HUES6 (cell line): ENCODE measurements around the gene APOBEC2.

ENCODE experiments used
- H3K27ac ChIP-seq: 2 replicates; pipeline ENCODE4 v1.7.0; 2013; ENCODE audit warnings: low read depth, mild to moderate bottlenecking, low read length, inconsistent platforms
- H3K27me3 ChIP-seq: 2 replicates; pipeline ENCODE4 v1.6.1; 2013; ENCODE audit warnings: low read length; ENCODE audit not compliant: control insufficient read depth, insufficient read depth
- H3K36me3 ChIP-seq: 2 replicates; pipeline ENCODE4 v1.6.1; 2013; ENCODE audit warnings: low read length; ENCODE audit not compliant: control insufficient read depth, insufficient read depth
- H3K4me1 ChIP-seq: 2 replicates; pipeline ENCODE4 v1.6.1; 2013; ENCODE audit warnings: low read length; ENCODE audit not compliant: control insufficient read depth, insufficient read depth
- H3K4me3 ChIP-seq: 2 replicates; pipeline ENCODE4 v1.5.1; 2013; ENCODE audit warnings: low read depth, low read length
- H3K9ac ChIP-seq: one replicate; pipeline ENCODE4 v1.6.1; 2013; ENCODE audit warnings: mild to moderate bottlenecking, low read length
- H3K9me3 ChIP-seq: 2 replicates; pipeline ENCODE4 v1.6.1; 2013; ENCODE audit warnings: low read depth, low read length; ENCODE audit not compliant: control insufficient read depth, insufficient read depth

APOBEC2 gene

GRCh38 chr6:41037107-41037900, 15.7 kb upstream of the APOBEC2 start:
- Histone ChIP-seq H3K4me1 (peaks cover 26% of the 10 kb centered on the region), H3K27me3 (no peaks in the 10 kb centered on the region)

GRCh38 chr6:41038205-41038604, 14.8 kb upstream of the APOBEC2 start:
- Histone ChIP-seq H3K9ac (no peak overlapping the region), H3K27ac (no peak overlapping the region), H3K4me3 (no peak overlapping the region), H3K4me1 (peaks cover 26% of the 10 kb centered on the region), H3K27me3 (no peaks in the 10 kb centered on the region), H3K9me3 (no peaks in the 10 kb centered on the region), H3K36me3 (no peaks in the 10 kb centered on the region)

More at GRCh38 chr6:41037107-41037900, 15.7 kb upstream of the APOBEC2 start:
- H3K9ac ChIP-seq = no peak overlapping the region
- H3K9me3 ChIP-seq = no peaks in the 10 kb centered on the region
- H3K4me3 ChIP-seq = no peak overlapping the region
- H3K36me3 ChIP-seq = no peaks in the 10 kb centered on the region
- H3K27ac ChIP-seq = no peak overlapping the region

- Histone ChIP-seq H3K9ac (no peak within 1 kb of the TSS), H3K4me1 (peaks cover 26% of the 10 kb centered on the region)
Measured at GRCh38 chr6:41039060-41039998, 13.7 kb upstream of the APOBEC2 start, which contains the start of gene UNC5CL. Gene UNC5CL, minus strand, starts transcription at chr6:41039221. Its CDS starts 4,147 bp downstream, at chr6:41035074.

GRCh38 chr6:41040101-41040939, 12.7 kb upstream of the APOBEC2 start:
- Histone ChIP-seq H3K9ac (no peak overlapping the region), H3K9me3 (no peaks in the 10 kb centered on the region), H3K4me1 (peaks cover 26% of the 10 kb centered on the region), H3K27me3 (no peaks in the 10 kb centered on the region), H3K36me3 (no peaks in the 10 kb centered on the region), H3K4me3 (no peak overlapping the region), H3K27ac (no peak overlapping the region)

More at GRCh38 chr6:41039060-41039998, 13.7 kb upstream of the APOBEC2 start, which contains the start of gene UNC5CL:
- H3K27ac ChIP-seq = no peak within 1 kb of the TSS
- H3K4me3 ChIP-seq = no peak within 1 kb of the TSS
- no peaks in the 10 kb centered on the region for H3K27me3 ChIP-seq
- no peaks in the 10 kb centered on the region for H3K36me3 ChIP-seq
- no peaks in the 10 kb centered on the region for H3K9me3 ChIP-seq

GRCh38 chr6:41040940-41041536, 12.0 kb upstream of the APOBEC2 start:
- Histone ChIP-seq H3K4me1 (peaks cover 26% of the 10 kb centered on the region), H3K27ac (no peak overlapping the region), H3K4me3 (no peak overlapping the region), H3K27me3 (no peaks in the 10 kb centered on the region), H3K9ac (no peak overlapping the region), H3K9me3 (no peaks in the 10 kb centered on the region), H3K36me3 (no peaks in the 10 kb centered on the region)

- Histone ChIP-seq H3K36me3 (no peaks in the 10 kb centered on the region), H3K9ac (no peak within 1 kb of the TSS), H3K27ac (no peak within 1 kb of the TSS), H3K27me3 (no peaks in the 10 kb centered on the region), H3K4me3 (no peak within 1 kb of the TSS), H3K9me3 (no peaks in the 10 kb centered on the region), H3K4me1 (peaks cover 18% of the 10 kb centered on the region)
Measured at GRCh38 chr6:41042226-41043055, 10.6 kb upstream of the APOBEC2 start, which contains the start of gene TSPO2. Gene TSPO2, plus strand, starts transcription at chr6:41042467. Its CDS starts 519 bp downstream, at chr6:41042986.

GRCh38 chr6:41043151-41043550, 9.9 kb upstream of the APOBEC2 start:
- Histone ChIP-seq H3K9me3 (no peaks in the 10 kb centered on the region), H3K27me3 (no peaks in the 10 kb centered on the region), H3K9ac (no peak overlapping the region), H3K36me3 (no peaks in the 10 kb centered on the region), H3K4me1 (peaks cover 19% of the 10 kb centered on the region), H3K4me3 (no peak overlapping the region), H3K27ac (no peak overlapping the region)

GRCh38 chr6:41045664-41046063, 7.3 kb upstream of the APOBEC2 start:
- Histone ChIP-seq H3K9me3 (no peaks in the 10 kb centered on the region), H3K36me3 (no peaks in the 10 kb centered on the region), H3K27me3 (no peaks in the 10 kb centered on the region), H3K9ac (no peak overlapping the region), H3K4me3 (no peak overlapping the region), H3K4me1 (peaks cover 25% of the 10 kb centered on the region; the same call in 1 of the 2 replicates), H3K27ac (no peak overlapping the region)

GRCh38 chr6:41046084-41046483, 6.9 kb upstream of the APOBEC2 start:
- Histone ChIP-seq H3K27ac (no peak overlapping the region), H3K4me3 (no peak overlapping the region), H3K9me3 (no peaks in the 10 kb centered on the region), H3K9ac (no peak overlapping the region), H3K4me1 (peaks cover 23% of the 10 kb centered on the region; the same call in 1 of the 2 replicates), H3K36me3 (no peaks in the 10 kb centered on the region), H3K27me3 (no peaks in the 10 kb centered on the region)
